ENCODE data around the gene PRLR.

Gene PRLR

DNA sequence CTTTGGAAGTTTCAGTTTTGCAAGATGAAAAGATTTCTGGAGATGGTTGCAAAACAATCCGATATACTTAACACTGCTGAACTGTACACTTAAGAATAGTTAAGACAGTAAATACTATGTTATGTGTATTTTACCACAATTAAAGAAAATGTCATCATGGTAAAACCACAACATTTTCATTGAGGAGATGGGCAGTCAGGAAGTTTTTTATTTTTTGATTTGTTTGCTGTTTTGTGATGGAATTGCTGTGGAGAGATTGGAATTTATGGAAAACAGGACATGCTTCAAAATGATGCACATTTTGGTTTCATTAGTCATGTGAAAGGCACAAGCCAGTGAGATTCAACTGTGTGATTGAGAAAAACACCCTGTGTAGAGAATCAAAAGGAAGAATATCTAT lies 92.1 kb downstream of the PRLR start:
- Histone ChIP-seq H3K4me3 (ENCODE audit: low read length) (no peak overlapping the region), H3K27me3 (replicated peaks; ENCODE audit: control insufficient read depth, insufficient read depth, low read length) (no peaks in the 10 kb centered on the region), H3K9ac (ENCODE audit: low read length) (peak overlapping the region; percentile 12), H3K36me3 (ENCODE audit: control insufficient read depth, insufficient read depth, low read length, severe bottlenecking) (no peaks in the 10 kb centered on the region), H3K9me3 (ENCODE audit: control insufficient read depth, low read length) (no peaks in the 10 kb centered on the region), H3K4me1 (ENCODE audit: control insufficient read depth, insufficient read depth, low read length) (peaks cover 34% of the 10 kb centered on the region)
- DNase-seq (ENCODE audit: low read depth): peak; percentile 48

DNA sequence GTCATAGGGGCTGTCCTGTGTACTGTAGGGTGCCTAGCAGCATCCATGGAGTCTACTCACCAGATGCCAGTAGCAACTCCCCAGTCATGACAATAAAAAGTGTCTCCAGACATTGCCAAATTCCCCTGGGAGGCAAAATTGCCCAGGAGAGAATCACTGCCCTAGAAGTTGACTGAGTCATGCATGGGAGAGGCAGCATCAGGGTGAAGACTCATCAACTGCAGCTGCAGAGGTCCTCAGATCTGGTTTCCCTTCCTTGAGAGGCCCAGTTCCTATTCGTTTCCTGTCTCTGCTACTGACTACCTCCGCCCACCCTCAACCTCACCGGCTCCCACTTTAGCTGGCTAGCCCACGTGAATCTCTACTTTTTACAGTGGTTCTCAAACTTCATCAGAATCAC lies 93.9 kb downstream of the PRLR start:
- Histone ChIP-seq H3K9ac (ENCODE audit: low read length) (no peak overlapping the region), H3K4me3 (ENCODE audit: low read length) (no peak overlapping the region), H3K9me3 (ENCODE audit: control insufficient read depth, low read length) (no peaks in the 10 kb centered on the region), H3K36me3 (ENCODE audit: control insufficient read depth, insufficient read depth, low read length, severe bottlenecking) (no peaks in the 10 kb centered on the region), H3K27me3 (replicated peaks; ENCODE audit: control insufficient read depth, insufficient read depth, low read length) (no peaks in the 10 kb centered on the region), H3K4me1 (ENCODE audit: control insufficient read depth, insufficient read depth, low read length) (peaks cover 34% of the 10 kb centered on the region)
- peak; percentile 77 for DNase-seq (ENCODE audit: low read depth)

DNA sequence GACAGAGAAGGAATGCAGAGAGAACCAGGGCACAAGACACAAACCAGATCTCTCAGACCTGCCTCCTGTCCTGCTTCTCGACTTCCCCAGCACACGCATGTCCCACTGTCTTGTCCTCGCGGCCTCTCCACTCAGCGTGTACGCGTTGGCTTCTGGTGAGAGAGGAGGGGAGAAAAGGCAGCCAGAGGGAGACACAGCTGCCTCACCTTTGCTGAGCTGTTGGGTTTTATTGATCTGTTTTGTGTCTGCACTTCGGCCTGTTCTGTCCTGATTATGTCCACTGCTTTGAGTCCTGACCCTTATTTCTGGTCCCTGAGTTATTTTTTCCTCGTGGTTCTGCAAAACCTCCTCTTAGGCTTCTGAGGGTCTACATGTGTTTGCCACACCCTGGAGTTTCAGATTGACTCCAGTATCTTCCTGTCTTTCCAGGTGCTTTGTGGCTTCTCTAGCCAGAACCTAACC lies 95.0 kb downstream of the PRLR start:
- no peaks in the 10 kb centered on the region for H3K27me3 ChIP-seq (replicated peaks; ENCODE audit: control insufficient read depth, insufficient read depth, low read length)

DNA sequence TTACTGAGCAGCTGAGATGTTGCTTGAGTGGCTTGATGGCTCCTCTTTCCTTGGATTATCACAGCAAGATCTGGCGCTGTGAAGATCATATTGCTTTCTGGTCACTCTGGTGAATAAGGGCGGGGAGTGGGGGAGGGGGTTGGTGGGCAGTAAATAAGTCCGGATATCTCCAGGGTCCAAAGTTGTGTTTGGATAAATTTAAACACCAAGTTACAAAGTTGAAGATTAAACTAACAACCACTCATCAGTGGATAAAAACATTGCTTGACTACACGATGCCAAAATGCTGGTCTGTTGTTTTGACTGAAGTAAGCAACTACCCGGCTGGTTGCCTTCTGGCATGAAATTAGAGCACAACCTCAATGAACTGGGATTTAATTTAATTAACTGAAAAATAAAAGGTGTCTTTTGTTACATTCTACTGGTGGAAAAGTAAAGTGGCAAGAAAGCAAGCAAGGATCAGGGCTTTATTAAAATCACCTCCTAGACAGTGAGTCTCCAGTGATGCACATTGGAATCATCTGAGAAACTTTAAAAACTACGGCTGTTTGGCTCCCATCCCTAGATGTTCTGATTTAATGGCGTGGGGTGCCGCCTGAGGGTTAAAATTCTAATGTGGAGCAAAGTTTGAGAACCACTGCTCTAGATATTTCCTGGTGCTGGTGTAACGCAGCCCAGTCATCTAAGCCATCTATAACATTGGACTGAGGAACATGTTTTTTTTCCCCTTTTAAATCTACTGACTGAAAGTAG lies 95.8 kb downstream of the PRLR start:
- Histone ChIP-seq H3K9ac (ENCODE audit: low read length) (no peak overlapping the region), H3K4me3 (ENCODE audit: low read length) (no peak overlapping the region), H3K4me1 (ENCODE audit: control insufficient read depth, insufficient read depth, low read length) (peaks cover 41% of the 10 kb centered on the region), H3K9me3 (ENCODE audit: control insufficient read depth, low read length) (no peaks in the 10 kb centered on the region), H3K36me3 (ENCODE audit: control insufficient read depth, insufficient read depth, low read length, severe bottlenecking) (no peaks in the 10 kb centered on the region), H3K27me3 (replicated peaks; ENCODE audit: control insufficient read depth, insufficient read depth, low read length) (no peaks in the 10 kb centered on the region)
- no peak for DNase-seq (ENCODE audit: low read depth)

More for the DNA sequence above, 95.0 kb downstream of the PRLR start:
- H3K36me3 ChIP-seq (ENCODE audit: control insufficient read depth, insufficient read depth, low read length, severe bottlenecking): no peaks in the 10 kb centered on the region
- no peak for DNase-seq (ENCODE audit: low read depth)
- no peak overlapping the region for H3K9ac ChIP-seq (ENCODE audit: low read length)
- no peaks in the 10 kb centered on the region for H3K9me3 ChIP-seq (ENCODE audit: control insufficient read depth, low read length)
- peaks cover 34% of the 10 kb centered on the region for H3K4me1 ChIP-seq (ENCODE audit: control insufficient read depth, insufficient read depth, low read length)
- no peak overlapping the region for H3K4me3 ChIP-seq (ENCODE audit: low read length)

DNA sequence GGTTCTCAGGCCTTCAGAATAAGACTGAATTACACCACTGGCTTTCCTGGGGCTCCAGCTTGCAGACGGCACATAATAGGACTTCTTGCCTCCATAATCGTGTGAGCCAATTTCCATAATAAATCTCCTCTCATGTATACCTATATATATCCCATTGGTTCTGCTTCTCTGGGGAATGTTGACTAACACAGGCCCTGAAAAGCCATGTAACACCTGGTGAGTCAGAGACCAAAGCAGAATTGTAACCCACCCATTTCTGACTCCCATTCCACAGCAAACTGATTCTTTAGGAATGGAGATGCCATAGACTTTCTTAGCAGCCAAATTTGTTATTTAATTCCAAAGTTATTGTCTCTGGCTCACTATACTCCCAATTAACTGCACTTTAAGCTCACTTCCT lies 97.1 kb downstream of the PRLR start:
- no peak overlapping the region for H3K9ac ChIP-seq (ENCODE audit: low read length)
- H3K4me3 ChIP-seq (ENCODE audit: low read length): no peak overlapping the region
- no peaks in the 10 kb centered on the region for H3K9me3 ChIP-seq (ENCODE audit: control insufficient read depth, low read length)
- DNase-seq (ENCODE audit: low read depth): no peak
- H3K27me3 ChIP-seq (replicated peaks; ENCODE audit: control insufficient read depth, insufficient read depth, low read length): no peaks in the 10 kb centered on the region
- H3K36me3 ChIP-seq (ENCODE audit: control insufficient read depth, insufficient read depth, low read length, severe bottlenecking): no peaks in the 10 kb centered on the region
- H3K4me1 ChIP-seq (ENCODE audit: control insufficient read depth, insufficient read depth, low read length): peaks cover 48% of the 10 kb centered on the region

DNA sequence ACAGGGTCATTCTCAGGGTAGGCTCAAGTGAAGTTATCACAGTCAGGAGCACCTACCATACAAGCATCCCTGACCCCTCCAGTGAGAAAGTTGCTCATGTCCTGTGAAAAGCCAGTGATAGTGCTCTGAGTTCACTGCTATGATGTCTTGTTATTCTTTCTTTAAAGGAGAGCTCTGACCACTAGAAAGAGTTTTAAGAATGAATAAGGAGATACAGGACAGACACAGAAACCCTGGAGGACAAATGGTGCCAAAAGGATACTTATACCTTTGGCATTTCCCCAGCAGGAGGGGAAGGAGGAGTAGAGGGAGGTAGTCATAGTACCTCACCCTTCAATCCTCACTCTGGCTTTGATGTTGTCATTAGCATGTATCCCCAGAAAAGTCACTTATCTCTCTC lies 98.6 kb downstream of the PRLR start:
- Histone ChIP-seq H3K27me3 (replicated peaks; ENCODE audit: control insufficient read depth, insufficient read depth, low read length) (no peaks in the 10 kb centered on the region), H3K4me1 (ENCODE audit: control insufficient read depth, insufficient read depth, low read length) (peaks cover 46% of the 10 kb centered on the region), H3K9ac (ENCODE audit: low read length) (no peak overlapping the region), H3K36me3 (ENCODE audit: control insufficient read depth, insufficient read depth, low read length, severe bottlenecking) (no peaks in the 10 kb centered on the region), H3K4me3 (ENCODE audit: low read length) (no peak overlapping the region), H3K9me3 (ENCODE audit: control insufficient read depth, low read length) (no peaks in the 10 kb centered on the region)
- DNase-seq (ENCODE audit: low read depth): no peak

DNA sequence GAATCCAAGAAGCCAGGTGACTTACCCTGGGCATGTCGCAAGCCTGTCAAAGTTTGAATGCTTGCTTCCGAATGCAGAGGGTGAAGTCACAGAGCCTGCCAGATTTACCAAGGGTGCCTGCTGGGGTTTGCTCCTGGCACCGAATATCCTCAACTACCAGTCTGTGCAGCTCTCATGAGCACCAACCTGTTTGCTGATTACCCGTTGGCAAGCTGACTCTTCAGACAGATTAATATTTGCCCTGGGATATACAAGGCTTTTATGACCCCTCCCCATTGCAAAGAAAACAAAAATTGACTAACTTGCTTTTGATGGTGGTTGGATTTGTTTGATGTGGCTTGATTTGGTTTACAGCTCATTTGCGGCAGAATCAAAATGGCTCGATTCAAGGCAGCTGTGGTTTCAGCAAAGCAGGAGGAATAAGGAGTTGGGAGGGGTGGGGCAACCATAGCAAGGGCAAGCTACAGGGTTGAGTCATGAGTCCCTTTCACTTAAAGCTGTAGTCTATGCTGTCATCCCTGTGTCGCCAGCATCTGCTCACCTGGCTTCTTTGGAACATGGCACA lies 100.3 kb downstream of the PRLR start:
- no peaks in the 10 kb centered on the region for H3K36me3 ChIP-seq (ENCODE audit: control insufficient read depth, insufficient read depth, low read length, severe bottlenecking)
- H3K9ac ChIP-seq (ENCODE audit: low read length): no peak overlapping the region
- peaks cover 33% of the 10 kb centered on the region for H3K4me1 ChIP-seq (ENCODE audit: control insufficient read depth, insufficient read depth, low read length)
- no peaks in the 10 kb centered on the region for H3K27me3 ChIP-seq (replicated peaks; ENCODE audit: control insufficient read depth, insufficient read depth, low read length)
- peak; percentile 13 for DNase-seq (ENCODE audit: low read depth)
- peak overlapping the region; percentile 26 for H3K4me3 ChIP-seq (ENCODE audit: low read length)
- no peaks in the 10 kb centered on the region for H3K9me3 ChIP-seq (ENCODE audit: control insufficient read depth, low read length)

DNA sequence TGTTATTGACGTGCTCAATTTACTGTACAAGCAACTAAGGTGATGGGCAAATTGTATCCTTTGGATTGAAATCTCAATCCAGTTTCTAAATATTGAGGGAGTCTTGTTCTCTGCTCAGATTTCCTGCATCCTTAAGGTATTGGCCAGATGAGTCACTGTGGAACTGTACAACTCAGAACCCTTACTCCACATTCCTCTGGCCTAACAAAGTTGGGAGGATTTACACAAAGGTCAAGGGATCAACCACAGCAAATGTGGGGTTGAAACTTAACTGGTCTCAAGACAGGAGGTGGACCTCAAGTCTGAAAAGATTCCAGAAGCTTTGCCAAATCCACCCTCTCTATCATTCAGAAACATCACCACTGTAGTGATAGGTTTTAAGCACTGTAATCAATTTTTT lies 101.0 kb downstream of the PRLR start:
- H3K27me3 ChIP-seq (replicated peaks; ENCODE audit: control insufficient read depth, insufficient read depth, low read length): no peaks in the 10 kb centered on the region
- H3K4me1 ChIP-seq (ENCODE audit: control insufficient read depth, insufficient read depth, low read length): peaks cover 33% of the 10 kb centered on the region
- peak overlapping the region; percentile 26 for H3K9ac ChIP-seq (ENCODE audit: low read length)
- peak overlapping the region; percentile 26 for H3K4me3 ChIP-seq (ENCODE audit: low read length)
- peak; percentile 67 for DNase-seq (ENCODE audit: low read depth)
- no peaks in the 10 kb centered on the region for H3K9me3 ChIP-seq (ENCODE audit: control insufficient read depth, low read length)
- H3K36me3 ChIP-seq (ENCODE audit: control insufficient read depth, insufficient read depth, low read length, severe bottlenecking): no peaks in the 10 kb centered on the region

DNA sequence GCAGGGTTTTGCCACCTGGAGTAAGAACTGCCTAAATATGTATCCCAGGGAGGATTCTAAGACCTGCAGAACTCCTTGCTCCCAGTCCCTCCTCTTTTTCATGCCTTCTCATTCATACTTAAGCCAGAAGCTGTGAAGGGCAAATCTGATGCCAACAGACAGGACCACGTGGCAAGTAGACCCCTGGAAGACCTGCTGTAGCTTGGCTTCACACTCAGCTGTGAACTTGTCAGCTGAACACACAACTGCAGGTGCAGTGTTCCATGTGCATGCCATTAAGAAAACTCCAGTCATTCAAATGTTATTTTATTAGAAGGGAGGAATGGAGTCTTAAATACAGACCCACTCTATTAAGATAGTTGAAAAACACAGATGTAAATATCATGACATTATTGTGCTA lies 103.3 kb downstream of the PRLR start:
- H3K27me3 ChIP-seq (replicated peaks; ENCODE audit: control insufficient read depth, insufficient read depth, low read length): no peaks in the 10 kb centered on the region
- no peaks in the 10 kb centered on the region for H3K36me3 ChIP-seq (ENCODE audit: control insufficient read depth, insufficient read depth, low read length, severe bottlenecking)
- H3K4me3 ChIP-seq (ENCODE audit: low read length): no peak overlapping the region
- H3K4me1 ChIP-seq (ENCODE audit: control insufficient read depth, insufficient read depth, low read length): peaks cover 33% of the 10 kb centered on the region
- H3K9me3 ChIP-seq (ENCODE audit: control insufficient read depth, low read length): no peaks in the 10 kb centered on the region
- no peak for DNase-seq (ENCODE audit: low read depth)
- no peak overlapping the region for H3K9ac ChIP-seq (ENCODE audit: low read length)

DNA sequence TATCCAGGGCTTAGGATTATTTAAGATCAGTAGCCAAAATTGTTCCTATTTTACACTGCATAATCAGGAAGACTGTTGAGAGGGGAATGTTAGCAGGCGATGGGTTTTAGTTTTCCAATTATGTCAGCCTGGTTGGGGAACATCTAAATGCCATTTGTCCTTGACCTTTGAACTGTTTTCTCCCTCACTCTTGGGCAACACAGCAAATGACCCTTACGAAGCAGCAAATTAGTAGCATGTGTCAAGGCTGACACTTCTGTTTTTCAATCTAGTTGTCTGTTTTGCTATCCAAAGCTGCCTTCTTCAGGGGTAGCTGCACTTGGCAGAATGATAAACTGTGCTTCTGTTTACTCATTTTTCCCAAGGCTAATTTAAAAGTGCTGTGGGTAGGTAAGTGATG lies 104.5 kb downstream of the PRLR start:
- Histone ChIP-seq H3K36me3 (ENCODE audit: control insufficient read depth, insufficient read depth, low read length, severe bottlenecking) (no peaks in the 10 kb centered on the region), H3K27me3 (replicated peaks; ENCODE audit: control insufficient read depth, insufficient read depth, low read length) (no peaks in the 10 kb centered on the region), H3K4me3 (ENCODE audit: low read length) (no peak overlapping the region), H3K9me3 (ENCODE audit: control insufficient read depth, low read length) (no peaks in the 10 kb centered on the region), H3K4me1 (ENCODE audit: control insufficient read depth, insufficient read depth, low read length) (peaks cover 33% of the 10 kb centered on the region), H3K9ac (ENCODE audit: low read length) (no peak overlapping the region)
- no peak for DNase-seq (ENCODE audit: low read depth)

DNA sequence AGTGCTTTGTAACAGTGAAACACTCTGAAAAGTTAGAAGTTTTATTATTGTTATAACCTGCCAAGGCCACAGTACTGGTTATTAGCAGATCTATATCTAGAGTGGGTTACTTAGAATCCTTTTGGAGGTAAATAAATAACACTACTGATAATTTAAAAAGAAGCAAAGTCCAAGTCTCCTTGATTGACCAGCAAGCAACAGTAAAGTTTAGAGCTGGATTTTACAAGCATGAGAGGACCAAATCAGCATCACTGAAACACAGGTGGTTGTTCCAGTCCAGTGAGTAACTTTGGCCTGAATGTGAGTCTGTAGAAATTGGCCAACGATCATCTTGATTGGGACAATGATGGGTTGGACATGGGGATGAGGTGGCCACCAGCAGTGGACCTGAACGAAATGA lies 105.4 kb downstream of the PRLR start:
- Histone ChIP-seq H3K9ac (ENCODE audit: low read length) (no peak overlapping the region), H3K36me3 (ENCODE audit: control insufficient read depth, insufficient read depth, low read length, severe bottlenecking) (no peaks in the 10 kb centered on the region), H3K4me3 (ENCODE audit: low read length) (no peak overlapping the region), H3K9me3 (ENCODE audit: control insufficient read depth, low read length) (no peaks in the 10 kb centered on the region), H3K4me1 (ENCODE audit: control insufficient read depth, insufficient read depth, low read length) (peaks cover 30% of the 10 kb centered on the region), H3K27me3 (replicated peaks; ENCODE audit: control insufficient read depth, insufficient read depth, low read length) (no peaks in the 10 kb centered on the region)
- DNase-seq (ENCODE audit: low read depth): no peak

Measured in adipocyte (in vitro differentiated cells).